Skeletal muscle tissue (tissue), 4 donors: ENCODE measurements around the gene C10orf120. TPM values are rescaled to one million over a fixed set of nuclear protein-coding genes. Genes with fewer than 3 reads are reported as not detected.

Experiments used
- H3K27ac ChIP-seq: one replicate; pipeline ENCODE4 v1.7.0; 2013; ENCODE audit warnings: mild to moderate bottlenecking, low read depth, low read length, inconsistent platforms
- H3K27me3 ChIP-seq, 3 donors: one replicate each; pipeline ENCODE4 v1.7.0; 2013; ENCODE audit warnings: low read length in 3 of 3; ENCODE audit not compliant: control insufficient read depth in 3 of 3, insufficient read depth in 3 of 3
- H3K36me3 ChIP-seq, 3 donors: one replicate each; pipeline ENCODE4 v1.7.0; 2013; ENCODE audit warnings: low read length in 3 of 3; ENCODE audit not compliant: control insufficient read depth in 3 of 3, insufficient read depth in 3 of 3
- H3K4me1 ChIP-seq, 3 donors: one replicate each; pipeline ENCODE4 v1.7.0; 2013; ENCODE audit warnings: low read length in 3 of 3, mild to moderate bottlenecking in 3 of 3; ENCODE audit not compliant: control insufficient read depth in 3 of 3, insufficient read depth in 3 of 3
- H3K4me3 ChIP-seq, 3 donors: one replicate each; pipeline ENCODE4 v1.7.0; 2013; ENCODE audit warnings: low read length in 3 of 3
- H3K9ac ChIP-seq, 3 donors: one replicate each; pipeline ENCODE4 v1.7.0; 2013; ENCODE audit warnings: low read length in 3 of 3, mild to moderate bottlenecking in 3 of 3, moderate library complexity in 2 of 3, low read depth in 1 of 3
- H3K9me3 ChIP-seq, 3 donors: one replicate each; pipeline ENCODE4 v1.7.0; 2013; ENCODE audit warnings: low read length in 3 of 3; ENCODE audit not compliant: control insufficient read depth in 3 of 3
- total RNA-seq: library from RNA; depleted of rRNA; stranded (reverse); fragments of >200 nt; gene quantifications from one replicate; pipeline ENCODE4 v1.2.3, GENCODE V29; 2014
- donor health status: Osteomylitis.

Gene C10orf120
- total RNA-seq, 1 donor from 2014 or later: not detected

- Histone ChIP-seq H3K36me3 (no peaks in the 10 kb centered on the region), H3K27ac (no peak overlapping the region), H3K9ac (no peak overlapping the region), H3K9me3 (no peaks in the 10 kb centered on the region), H3K4me1 (no peaks in the 10 kb centered on the region), H3K27me3 (peaks cover 0 to 5% (median 4%) of the 10 kb centered on the region in 3 donors), H3K4me3 (no peak overlapping the region)
These were observed 42.4 kb downstream of the C10orf120 start for GRCh38 chr10:122657255-122657654.

- Histone ChIP-seq H3K36me3 (no peaks in the 10 kb centered on the region), H3K27me3 (peaks cover 0 to 5% (median 4%) of the 10 kb centered on the region in 3 donors), H3K4me3 (no peak overlapping the region), H3K9me3 (no peaks in the 10 kb centered on the region), H3K4me1 (no peaks in the 10 kb centered on the region), H3K27ac (no peak overlapping the region), H3K9ac (no peak overlapping the region)
These were observed 42.9 kb downstream of the C10orf120 start for GRCh38 chr10:122656741-122657140.

- Histone ChIP-seq H3K27me3 (peaks cover 0 to 5% (median 4%) of the 10 kb centered on the region in 3 donors), H3K4me1 (no peaks in the 10 kb centered on the region), H3K36me3 (no peaks in the 10 kb centered on the region), H3K9ac (no peak overlapping the region), H3K4me3 (no peak overlapping the region), H3K9me3 (no peaks in the 10 kb centered on the region), H3K27ac (no peak overlapping the region)
These were observed 43.3 kb downstream of the C10orf120 start for GRCh38 chr10:122656308-122656705.

DNA sequence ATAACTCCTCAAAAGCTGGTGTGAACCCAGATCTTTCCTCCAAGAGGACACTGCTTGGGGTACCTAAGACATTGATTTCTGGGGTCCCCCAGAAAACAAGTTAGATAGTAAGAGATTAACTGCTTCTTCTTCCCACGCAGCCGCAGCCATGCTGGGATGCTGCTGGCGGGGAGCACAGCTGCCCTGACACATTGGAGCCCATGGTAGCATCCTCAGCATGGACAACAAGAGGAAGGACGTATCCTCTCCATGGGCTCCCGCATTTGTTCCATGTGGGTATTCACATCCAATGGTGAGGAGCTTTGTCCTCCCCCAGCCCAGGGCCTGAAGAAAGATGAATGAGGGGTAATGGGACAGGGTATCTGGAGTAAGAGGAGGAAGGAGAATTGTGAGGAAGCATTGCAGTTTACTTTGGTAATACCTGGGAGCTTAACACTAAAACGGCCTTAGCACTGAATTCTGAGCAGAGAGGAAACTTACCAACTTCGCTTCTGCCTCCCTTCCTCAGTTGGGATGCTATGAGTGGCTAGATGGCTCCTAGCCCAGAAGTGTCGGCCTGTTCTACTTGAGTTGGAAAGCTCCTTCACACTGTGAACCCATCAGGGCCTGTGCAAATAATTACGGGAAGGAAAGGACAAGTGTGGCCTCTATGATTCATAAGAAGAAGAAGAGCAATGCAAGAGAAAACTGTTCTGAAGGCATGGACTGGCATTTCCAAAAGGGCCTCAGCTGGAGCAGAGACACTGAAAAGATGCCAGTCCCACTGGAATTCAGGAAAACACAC lies 43.9 kb downstream of the C10orf120 start:
- Histone ChIP-seq H3K27ac (no peak overlapping the region), H3K9ac (no peak overlapping the region), H3K4me3 (no peak overlapping the region), H3K9me3 (no peaks in the 10 kb centered on the region), H3K36me3 (no peaks in the 10 kb centered on the region), H3K4me1 (no peaks in the 10 kb centered on the region), H3K27me3 (peaks cover 2 to 8% (median 6%) of the 10 kb centered on the region in 3 donors)

DNA sequence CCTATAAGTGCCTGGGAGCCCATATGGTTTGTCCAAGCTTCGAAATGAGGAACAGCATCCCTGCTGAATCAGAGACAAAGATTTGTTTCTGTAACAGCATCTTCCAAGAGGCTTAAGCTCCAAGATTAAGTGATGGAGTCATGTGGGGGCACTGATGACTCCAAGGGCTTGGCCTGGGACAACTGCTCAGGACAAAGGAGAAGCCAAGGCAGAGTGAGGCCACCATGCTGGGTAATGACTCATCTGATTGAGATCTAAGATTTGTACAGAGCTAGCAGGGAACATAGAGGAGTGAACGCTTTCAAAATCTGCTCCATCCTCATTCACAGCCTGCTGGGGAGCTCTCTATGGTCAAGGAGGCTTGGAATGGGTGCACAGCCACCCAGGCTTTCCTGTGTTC lies 49.3 kb downstream of the C10orf120 start:
- Histone ChIP-seq H3K36me3 (no peaks in the 10 kb centered on the region), H3K9me3 (no peaks in the 10 kb centered on the region), H3K9ac (no peak overlapping the region), H3K4me3 (no peak overlapping the region), H3K27ac (no peak overlapping the region), H3K27me3 (peaks cover 14 to 25% (median 22%) of the 10 kb centered on the region in 3 donors), H3K4me1 (peaks cover 0 to 2% (median 0%) of the 10 kb centered on the region in 3 donors)

DNA sequence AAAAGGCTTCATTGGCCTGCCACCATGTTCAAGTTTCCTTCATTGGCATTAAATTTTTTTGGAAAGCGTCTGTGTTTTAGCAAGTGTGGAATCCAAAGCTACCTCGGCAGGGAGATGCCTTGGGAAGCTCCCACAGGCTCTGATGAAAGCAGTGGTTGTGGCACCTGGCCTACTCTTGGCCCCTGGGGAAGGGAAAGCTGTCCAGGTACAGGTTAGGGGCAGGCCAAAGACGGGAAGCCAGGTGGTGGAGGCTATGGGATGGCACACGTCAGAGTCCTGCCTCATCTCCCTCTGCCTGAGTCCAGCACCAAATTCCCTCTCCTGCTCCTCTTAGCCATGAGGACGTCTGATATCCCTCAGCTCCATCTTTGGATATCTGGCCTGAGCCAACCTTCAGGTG lies 49.7 kb downstream of the C10orf120 start:
- Histone ChIP-seq H3K36me3 (no peaks in the 10 kb centered on the region), H3K9ac (no peak overlapping the region), H3K9me3 (no peaks in the 10 kb centered on the region), H3K27ac (no peak overlapping the region), H3K4me1 (peaks cover 0 to 2% (median 0%) of the 10 kb centered on the region in 3 donors), H3K27me3 (peaks cover 14 to 24% (median 22%) of the 10 kb centered on the region in 3 donors), H3K4me3 (no peak overlapping the region)

DNA sequence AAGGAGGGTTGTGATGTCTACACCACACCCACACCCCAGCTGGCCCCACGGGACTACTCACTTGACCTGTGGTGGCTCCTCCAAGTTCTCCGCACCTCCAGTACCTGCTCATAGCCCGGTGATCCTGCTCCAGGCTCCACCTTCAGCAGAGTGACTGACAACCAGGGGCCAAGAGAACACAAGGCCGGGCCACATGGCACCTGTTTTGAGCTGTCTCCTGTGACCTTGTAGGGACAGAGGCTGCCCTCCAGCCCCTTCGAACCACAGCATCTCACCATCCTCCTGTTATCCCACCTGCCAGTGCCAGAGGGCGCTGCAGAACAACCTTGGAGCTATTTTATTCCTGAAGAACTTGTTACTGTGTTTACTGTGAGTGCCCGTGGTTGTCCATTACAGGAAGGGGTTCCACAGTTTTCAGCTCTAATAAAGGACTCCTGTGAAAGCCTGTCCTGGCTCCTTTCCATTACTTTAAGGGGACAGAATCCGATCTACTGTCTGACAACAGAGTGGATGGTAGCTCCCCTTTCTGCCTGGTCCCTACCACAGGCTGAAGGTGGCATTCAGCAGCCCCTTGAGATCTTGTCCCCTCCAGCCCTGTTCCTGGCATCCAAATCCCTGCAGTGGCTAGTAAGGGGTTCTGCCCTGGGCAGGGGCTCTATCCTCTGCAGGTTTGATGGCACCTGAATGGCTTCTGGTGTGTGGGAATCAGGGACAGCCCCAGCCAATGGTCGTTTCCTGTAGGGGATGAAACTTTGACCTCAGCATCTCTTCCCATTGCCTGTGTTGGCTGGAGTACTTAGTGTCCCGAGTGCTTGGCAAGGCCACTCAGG lies 50.8 kb downstream of the C10orf120 start:
- H3K9ac ChIP-seq: no peak overlapping the region

More for the DNA sequence above, 50.8 kb downstream of the C10orf120 start:
- H3K4me3 ChIP-seq: no peak overlapping the region
- H3K36me3 ChIP-seq: no peaks in the 10 kb centered on the region
- H3K27ac ChIP-seq: no peak overlapping the region
- peaks cover 14 to 23% (median 22%) of the 10 kb centered on the region in 3 donors for H3K27me3 ChIP-seq
- no peaks in the 10 kb centered on the region for H3K9me3 ChIP-seq
- peaks cover 0 to 2% (median 0%) of the 10 kb centered on the region in 3 donors for H3K4me1 ChIP-seq

Other genes with a start within 250 kb of the C10orf120 start
- not detected for gene ARMS2, start 245.2 kb downstream of the C10orf120 start, total RNA-seq
- 69.9 TPM for gene HTRA1, start 238.3 kb downstream of the C10orf120 start, total RNA-seq
- not detected for gene DMBT1, start 139.1 kb downstream of the C10orf120 start, total RNA-seq
- 0.52 TPM for gene CUZD1, start 146.0 kb upstream of the C10orf120 start, total RNA-seq
- gene FAM24B, start 179.7 kb upstream of the C10orf120 start, total RNA-seq: 1.0 TPM
- gene FAM24A, start 210.8 kb upstream of the C10orf120 start, total RNA-seq: not detected